Liver (tissue), 9 donors: ENCODE measurements around the gene TRAPPC5. TPM values are rescaled to one million over a fixed set of nuclear protein-coding genes. Genes with fewer than 3 reads are reported as not detected.

Experiments used
- DNase-seq: peaks from one replicate; pipeline ENCODE4 v3.0.0-alpha.2; 2017; ENCODE audit warnings: low spot score
- H3K27ac ChIP-seq, 2 donors: one replicate each; pipeline ENCODE4 v1.7.0; 2013; ENCODE audit warnings: inconsistent platforms in 2 of 2, low read length in 2 of 2, control low read depth in 1 of 2, low read depth in 1 of 2, mild to moderate bottlenecking in 1 of 2
- H3K27me3 ChIP-seq, 4 donors: one replicate each; pipeline versions ENCODE4 v1.6.1 to v1.7.0; 2013; ENCODE audit warnings: low read length in 3 of 4, inconsistent platforms in 1 of 4, mild to moderate bottlenecking in 1 of 4, moderate library complexity in 1 of 4; ENCODE audit not compliant: control insufficient read depth in 4 of 4, insufficient read depth in 4 of 4
- H3K36me3 ChIP-seq, 4 donors: one replicate each; pipeline versions ENCODE4 v1.6.1 to v1.7.0; 2013; ENCODE audit warnings: low read length in 3 of 4, mild to moderate bottlenecking in 3 of 4, low read depth in 1 of 4, moderate library complexity in 1 of 4; ENCODE audit not compliant: control insufficient read depth in 4 of 4, insufficient read depth in 3 of 4
- H3K4me1 ChIP-seq, 4 donors: one replicate each; pipeline versions ENCODE4 v1.6.1 to v1.7.0; 2013; ENCODE audit warnings: low read length in 3 of 4, mild to moderate bottlenecking in 3 of 4, moderate library complexity in 1 of 4; ENCODE audit not compliant: control insufficient read depth in 4 of 4, insufficient read depth in 4 of 4
- H3K4me3 ChIP-seq, 3 donors: one replicate each; pipeline versions ENCODE4 v1.6.1 to v1.7.0; 2013; ENCODE audit warnings: low read length in 3 of 3, control low read depth in 1 of 3, low read depth in 1 of 3, mild to moderate bottlenecking in 1 of 3
- H3K9ac ChIP-seq, 2 donors: one replicate each; pipeline ENCODE4 v1.7.0; 2013; ENCODE audit warnings: low read length in 2 of 2, mild to moderate bottlenecking in 2 of 2, moderate library complexity in 2 of 2, control low read depth in 1 of 2, low read depth in 1 of 2
- H3K9me3 ChIP-seq, 4 donors: one replicate each; pipeline versions ENCODE4 v1.6.1 to v1.7.0; 2013; ENCODE audit warnings: low read length in 3 of 4; ENCODE audit not compliant: control insufficient read depth in 4 of 4
- FOXA1 ChIP-seq: IDR thresholded peaks from 2 replicates; pipeline ENCODE4 v1.6.1; 2016; ENCODE audit warnings: antibody characterized with exemption
- FOXA2 ChIP-seq: IDR thresholded peaks from 2 replicates; pipeline ENCODE4 v1.6.1; 2016; ENCODE audit warnings: antibody characterized with exemption
- GABPA ChIP-seq, 2 donors: IDR thresholded peaks in 1 of 2; conservative IDR thresholded peaks in 1 of 2; 2 replicates each; pipeline ENCODE4 v1.6.1; 2016; ENCODE audit warnings: antibody characterized with exemption in 2 of 2, mild to moderate bottlenecking in 1 of 2, moderate library complexity in 1 of 2
- HNF4G ChIP-seq: IDR thresholded peaks from 2 replicates; pipeline ENCODE4 v1.6.1; 2016; ENCODE audit warnings: antibody characterized with exemption
- JUND ChIP-seq, 2 donors: IDR thresholded peaks; 2 replicates each; pipeline ENCODE4 v1.6.1; 2016; ENCODE audit warnings: antibody characterized with exemption in 2 of 2
- NR2F2 ChIP-seq: IDR thresholded peaks from 2 replicates; pipeline ENCODE4 v1.6.1; 2016; ENCODE audit warnings: antibody characterized with exemption
- RAD21 ChIP-seq, 2 donors: IDR thresholded peaks; 2 replicates each; pipeline ENCODE4 v1.6.1; 2016; ENCODE audit warnings: antibody characterized with exemption in 2 of 2, mild to moderate bottlenecking in 2 of 2
- SP1 ChIP-seq: IDR thresholded peaks from 2 replicates; pipeline ENCODE4 v1.6.1; 2018; ENCODE audit warnings: antibody characterized with exemption, mild to moderate bottlenecking
- YY1 ChIP-seq: IDR thresholded peaks from 2 replicates; pipeline ENCODE4 v1.6.1; 2016; ENCODE audit warnings: antibody characterized with exemption, mild to moderate bottlenecking
- WGBS: extraction: QIAGEN DNeasy Blood & Tissue Kit; methylation state at CpG from one replicate; pipeline ENCODE4 v1.1.7; 2013; 5-methylcytosine and 5-hydroxymethylcytosine counted together
- polyA plus RNA-seq, 2 donors: library from polyadenylated mRNA; stranded (reverse) in 1 of 2; unstranded in 1 of 2; fragments of 200-250 nt in 1 of 2; fragments of >200 nt in 1 of 2; fragmentation: Nextera tagmentation in 1 of 2; extraction: Ambion mirVana in 1 of 2; gene quantifications; one replicate each; pipeline versions ENCODE4 v1.2.1 to v1.2.3, GENCODE V29; 2013 to 2015
- total RNA-seq, 2 donors: library from RNA; depleted of rRNA; stranded (reverse); fragments of >200 nt; gene quantifications; one replicate each; pipeline ENCODE4 v1.2.3, GENCODE V29; 2014
- TF ChIP-seq, protein P1 (sequence below): IDR thresholded peaks from 2 replicates; pipeline ENCODE4 v1.6.1; 2016; ENCODE audit warnings: antibody characterized with exemption, mild to moderate bottlenecking
- TF ChIP-seq, protein P2 (sequence below): IDR thresholded peaks from 2 replicates; pipeline ENCODE4 v1.6.1; 2016; ENCODE audit warnings: antibody characterized with exemption
- TF ChIP-seq, protein P3 (sequence below): fragments of 150-350 bp; IDR thresholded peaks from 2 replicates; pipeline ENCODE4 v1.5.1; 2017; ENCODE audit warnings: improper control_type of control experiment, low read depth, low read length; ENCODE audit not compliant: missing input control
- TF ChIP-seq, protein P4 (sequence below): IDR thresholded peaks from 2 replicates; pipeline ENCODE4 v1.6.1; 2016; ENCODE audit warnings: antibody characterized with exemption
- TF ChIP-seq, protein P5 (sequence below): IDR thresholded peaks from 2 replicates; pipeline ENCODE4 v1.6.1; 2016; ENCODE audit warnings: antibody characterized with exemption
- donor health status: healthy.
- donor health status: healthy.
- donor health status: healthy.
- donor health status: healthy.
- donor health status: healthy.

TRAPPC5 gene
- total and polyA plus RNA-seq, 4 donors: 22.5 to 130 (median 55.2) TPM

DNA sequence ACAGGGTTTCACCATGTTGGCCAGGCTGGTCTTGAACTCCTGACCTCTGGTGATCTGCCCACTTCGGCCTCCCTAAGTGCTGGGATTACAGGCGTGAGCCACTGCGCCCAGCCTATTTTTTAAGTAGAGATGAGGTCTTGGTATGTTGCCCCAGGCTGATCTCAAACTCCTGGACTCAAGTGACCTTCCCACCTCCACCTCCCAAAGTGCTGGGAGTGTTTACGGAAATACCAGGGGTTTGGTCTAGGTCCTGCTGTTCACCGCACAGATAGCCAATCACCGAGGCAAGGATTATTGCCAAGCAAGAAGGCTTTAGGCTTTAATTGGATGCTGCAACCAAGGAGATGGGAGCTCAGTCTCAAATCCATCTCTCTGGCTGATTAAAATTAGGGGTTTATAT, 39.7 kb downstream of the TRAPPC5 start:
- H3K4me3 ChIP-seq: no peak overlapping the region
- H3K27ac ChIP-seq: no peak overlapping the region
- no peak overlapping the region for H3K9ac ChIP-seq
- H3K9me3 ChIP-seq: peaks cover 0 to 7% (median 4%) of the 10 kb centered on the region in 4 donors
- TF ChIP-seq YY1 (no peak), HNF4G (no peak), RAD21 (IDR thresholded peaks at IDR 0.05) (no peak), NR2F2 (no peak)
- TF ChIP-seq, protein P1, sequence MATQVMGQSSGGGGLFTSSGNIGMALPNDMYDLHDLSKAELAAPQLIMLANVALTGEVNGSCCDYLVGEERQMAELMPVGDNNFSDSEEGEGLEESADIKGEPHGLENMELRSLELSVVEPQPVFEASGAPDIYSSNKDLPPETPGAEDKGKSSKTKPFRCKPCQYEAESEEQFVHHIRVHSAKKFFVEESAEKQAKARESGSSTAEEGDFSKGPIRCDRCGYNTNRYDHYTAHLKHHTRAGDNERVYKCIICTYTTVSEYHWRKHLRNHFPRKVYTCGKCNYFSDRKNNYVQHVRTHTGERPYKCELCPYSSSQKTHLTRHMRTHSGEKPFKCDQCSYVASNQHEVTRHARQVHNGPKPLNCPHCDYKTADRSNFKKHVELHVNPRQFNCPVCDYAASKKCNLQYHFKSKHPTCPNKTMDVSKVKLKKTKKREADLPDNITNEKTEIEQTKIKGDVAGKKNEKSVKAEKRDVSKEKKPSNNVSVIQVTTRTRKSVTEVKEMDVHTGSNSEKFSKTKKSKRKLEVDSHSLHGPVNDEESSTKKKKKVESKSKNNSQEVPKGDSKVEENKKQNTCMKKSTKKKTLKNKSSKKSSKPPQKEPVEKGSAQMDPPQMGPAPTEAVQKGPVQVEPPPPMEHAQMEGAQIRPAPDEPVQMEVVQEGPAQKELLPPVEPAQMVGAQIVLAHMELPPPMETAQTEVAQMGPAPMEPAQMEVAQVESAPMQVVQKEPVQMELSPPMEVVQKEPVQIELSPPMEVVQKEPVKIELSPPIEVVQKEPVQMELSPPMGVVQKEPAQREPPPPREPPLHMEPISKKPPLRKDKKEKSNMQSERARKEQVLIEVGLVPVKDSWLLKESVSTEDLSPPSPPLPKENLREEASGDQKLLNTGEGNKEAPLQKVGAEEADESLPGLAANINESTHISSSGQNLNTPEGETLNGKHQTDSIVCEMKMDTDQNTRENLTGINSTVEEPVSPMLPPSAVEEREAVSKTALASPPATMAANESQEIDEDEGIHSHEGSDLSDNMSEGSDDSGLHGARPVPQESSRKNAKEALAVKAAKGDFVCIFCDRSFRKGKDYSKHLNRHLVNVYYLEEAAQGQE: no peak
- TF ChIP-seq, protein P2, sequence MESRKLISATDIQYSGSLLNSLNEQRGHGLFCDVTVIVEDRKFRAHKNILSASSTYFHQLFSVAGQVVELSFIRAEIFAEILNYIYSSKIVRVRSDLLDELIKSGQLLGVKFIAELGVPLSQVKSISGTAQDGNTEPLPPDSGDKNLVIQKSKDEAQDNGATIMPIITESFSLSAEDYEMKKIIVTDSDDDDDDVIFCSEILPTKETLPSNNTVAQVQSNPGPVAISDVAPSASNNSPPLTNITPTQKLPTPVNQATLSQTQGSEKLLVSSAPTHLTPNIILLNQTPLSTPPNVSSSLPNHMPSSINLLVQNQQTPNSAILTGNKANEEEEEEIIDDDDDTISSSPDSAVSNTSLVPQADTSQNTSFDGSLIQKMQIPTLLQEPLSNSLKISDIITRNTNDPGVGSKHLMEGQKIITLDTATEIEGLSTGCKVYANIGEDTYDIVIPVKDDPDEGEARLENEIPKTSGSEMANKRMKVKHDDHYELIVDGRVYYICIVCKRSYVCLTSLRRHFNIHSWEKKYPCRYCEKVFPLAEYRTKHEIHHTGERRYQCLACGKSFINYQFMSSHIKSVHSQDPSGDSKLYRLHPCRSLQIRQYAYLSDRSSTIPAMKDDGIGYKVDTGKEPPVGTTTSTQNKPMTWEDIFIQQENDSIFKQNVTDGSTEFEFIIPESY: no peak
- WGBS: 90% methylated on average over 6 of the region's 6 CpGs
- no peaks in the 10 kb centered on the region for H3K4me1 ChIP-seq
- no peaks in the 10 kb centered on the region for H3K27me3 ChIP-seq
- DNase-seq: no peak
- H3K36me3 ChIP-seq: no peaks in the 10 kb centered on the region

DNA sequence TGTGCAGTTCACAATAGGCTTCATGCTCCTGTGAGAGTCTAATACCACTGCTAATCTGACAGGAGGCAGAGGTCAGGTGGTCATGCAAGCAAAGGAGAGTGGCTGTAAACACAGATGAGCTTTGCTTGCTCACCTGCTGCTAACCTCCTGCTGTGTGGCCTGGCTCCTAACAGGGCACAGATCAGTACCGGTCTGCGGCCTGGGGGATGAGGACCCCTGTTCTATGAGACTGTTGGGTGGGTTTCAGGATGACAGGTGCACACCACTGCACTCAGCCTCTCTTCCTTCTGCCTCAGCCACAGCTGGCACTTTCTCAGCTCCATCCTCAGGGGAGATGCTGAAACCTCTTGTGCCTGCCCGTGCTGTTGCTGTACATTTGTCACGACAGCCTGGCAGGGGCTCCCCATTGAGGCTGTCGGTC, 41.6 kb downstream of the TRAPPC5 start:
- H3K9me3 ChIP-seq: no peaks in the 10 kb centered on the region
- no peak for DNase-seq
- H3K27me3 ChIP-seq: no peaks in the 10 kb centered on the region
- no peak overlapping the region for H3K27ac ChIP-seq
- H3K4me3 ChIP-seq: no peak overlapping the region
- WGBS: 55% methylated on average over 5 of the region's 5 CpGs
- TF ChIP-seq HNF4G: no peak
- TF ChIP-seq GABPA (IDR thresholded peaks at IDR 0.05 in 1 of 2, conservative IDR thresholded peaks at IDR 0.05 in 1 of 2): no peak
- no peak for TF ChIP-seq JUND (IDR thresholded peaks at IDR 0.05)
- TF ChIP-seq, protein P3, sequence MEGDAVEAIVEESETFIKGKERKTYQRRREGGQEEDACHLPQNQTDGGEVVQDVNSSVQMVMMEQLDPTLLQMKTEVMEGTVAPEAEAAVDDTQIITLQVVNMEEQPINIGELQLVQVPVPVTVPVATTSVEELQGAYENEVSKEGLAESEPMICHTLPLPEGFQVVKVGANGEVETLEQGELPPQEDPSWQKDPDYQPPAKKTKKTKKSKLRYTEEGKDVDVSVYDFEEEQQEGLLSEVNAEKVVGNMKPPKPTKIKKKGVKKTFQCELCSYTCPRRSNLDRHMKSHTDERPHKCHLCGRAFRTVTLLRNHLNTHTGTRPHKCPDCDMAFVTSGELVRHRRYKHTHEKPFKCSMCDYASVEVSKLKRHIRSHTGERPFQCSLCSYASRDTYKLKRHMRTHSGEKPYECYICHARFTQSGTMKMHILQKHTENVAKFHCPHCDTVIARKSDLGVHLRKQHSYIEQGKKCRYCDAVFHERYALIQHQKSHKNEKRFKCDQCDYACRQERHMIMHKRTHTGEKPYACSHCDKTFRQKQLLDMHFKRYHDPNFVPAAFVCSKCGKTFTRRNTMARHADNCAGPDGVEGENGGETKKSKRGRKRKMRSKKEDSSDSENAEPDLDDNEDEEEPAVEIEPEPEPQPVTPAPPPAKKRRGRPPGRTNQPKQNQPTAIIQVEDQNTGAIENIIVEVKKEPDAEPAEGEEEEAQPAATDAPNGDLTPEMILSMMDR: no peak
- TF ChIP-seq, protein P1: no peak
- TF ChIP-seq, protein P4, sequence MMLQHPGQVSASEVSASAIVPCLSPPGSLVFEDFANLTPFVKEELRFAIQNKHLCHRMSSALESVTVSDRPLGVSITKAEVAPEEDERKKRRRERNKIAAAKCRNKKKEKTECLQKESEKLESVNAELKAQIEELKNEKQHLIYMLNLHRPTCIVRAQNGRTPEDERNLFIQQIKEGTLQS: no peak
- TF ChIP-seq, protein P5, sequence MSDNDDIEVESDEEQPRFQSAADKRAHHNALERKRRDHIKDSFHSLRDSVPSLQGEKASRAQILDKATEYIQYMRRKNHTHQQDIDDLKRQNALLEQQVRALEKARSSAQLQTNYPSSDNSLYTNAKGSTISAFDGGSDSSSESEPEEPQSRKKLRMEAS: no peak
- no peak for TF ChIP-seq FOXA1
- TF ChIP-seq, protein P2: no peak
- no peak for TF ChIP-seq FOXA2
- TF ChIP-seq YY1: no peak
- no peak for TF ChIP-seq NR2F2
- no peak for TF ChIP-seq SP1
- H3K36me3 ChIP-seq: no peaks in the 10 kb centered on the region
- no peak overlapping the region for H3K9ac ChIP-seq
- H3K4me1 ChIP-seq: no peaks in the 10 kb centered on the region
